B cell (primary cell): ENCODE measurements around the gene ETS1. TPM values are rescaled to one million over a fixed set of nuclear protein-coding genes. Genes with fewer than 3 reads are reported as not detected.

ENCODE experiments used
- ATAC-seq: fragments of 200-7000 bp; cut with Tn5 transposase; one replicate; pipeline ENCODE4 v1.10.0; 2021; ENCODE audit warnings: low read depth, mild to moderate bottlenecking, moderate number of reproducible peaks, moderate library complexity
- CTCF ChIA-PET: fragments of 350-600 bp; sonication (Branson Sonifier 250); formaldehyde crosslinking; loops from one replicate; lab custom pipeline; 2021; ENCODE audit warnings: antibody characterized with exemption, inconsistent platforms; lab: Charles Lee
- POLR2A ChIA-PET: fragments of 350-600 bp; sonication (Branson Sonifier 250); formaldehyde crosslinking; loops from one replicate; lab custom pipeline; 2021; ENCODE audit warnings: antibody characterized with exemption; lab: Charles Lee
- DNase-seq: peaks from one replicate; pipeline ENCODE4 v3.0.0; 2013
- H2AFZ ChIP-seq: 2 replicates; pipeline ENCODE4 v1.6.1; 2012; ENCODE audit warnings: mild to moderate bottlenecking, low read depth, low read length; ENCODE audit not compliant: insufficient read depth, poor library complexity, severe bottlenecking
- H3K27ac ChIP-seq, 2 donors: 1 replicate in 1 of 2; 2 replicates in 1 of 2; pipeline ENCODE4 v1.5.1; 2012 to 2013; ENCODE audit warnings: low read length in 2 of 2, mild to moderate bottlenecking in 2 of 2, moderate library complexity in 1 of 2
- H3K27me3 ChIP-seq, 4 experiments: fragments of 200-600 bp in 1 of 4; sonication (generic) in 1 of 4; replicated peaks in 1 of 4; 1 replicate in 2 of 4; 2 replicates in 2 of 4; pipeline versions ENCODE4 v1.6.1 to v1.7.0; 2013 to 2016; ENCODE audit warnings: low read length in 3 of 4, mild to moderate bottlenecking in 2 of 4, mixed read lengths in 1 of 4, moderate library complexity in 1 of 4; ENCODE audit not compliant: insufficient read depth in 4 of 4, control insufficient read depth in 3 of 4; ENCODE audit errors: control extremely low read depth in 1 of 4
- H3K36me3 ChIP-seq, 2 experiments: replicated peaks in 1 of 2; 1 replicate in 1 of 2; 2 replicates in 1 of 2; pipeline versions ENCODE4 v1.6.1 to v1.7.1; 2013; ENCODE audit warnings: low read length in 1 of 2; ENCODE audit not compliant: insufficient read depth in 2 of 2, control insufficient read depth in 1 of 2; ENCODE audit errors: control extremely low read depth in 1 of 2, extremely low read depth in 1 of 2
- H3K4me1 ChIP-seq, 2 donors: fragments of 200-600 bp in 1 of 2; sonication (generic) in 1 of 2; 1 replicate in 1 of 2; 2 replicates in 1 of 2; pipeline versions ENCODE4 v1.5.1 to v1.6.1; 2013 to 2017; ENCODE audit warnings: low read length in 2 of 2; ENCODE audit not compliant: control insufficient read depth in 2 of 2, insufficient read depth in 2 of 2
- H3K4me2 ChIP-seq: replicated peaks from 2 replicates; pipeline ENCODE3; 2012; ENCODE audit warnings: mild to moderate bottlenecking, low read depth, low read length; ENCODE audit not compliant: poor library complexity, severe bottlenecking
- H3K4me3 ChIP-seq, 5 experiments: fragments of 200-600 bp in 1 of 5; sonication (generic) in 1 of 5; 1 replicate in 3 of 5; 2 replicates in 2 of 5; pipeline versions ENCODE4 v1.5.1 to v1.7.0; 2011 to 2016; ENCODE audit warnings: low read length in 4 of 5, mild to moderate bottlenecking in 4 of 5, low read depth in 2 of 5, control low read depth in 1 of 5, moderate library complexity in 1 of 5; ENCODE audit not compliant: insufficient read depth in 1 of 5; ENCODE audit errors: control extremely low read depth in 1 of 5, extremely low read depth in 1 of 5
- H3K79me2 ChIP-seq: fragments of 200-600 bp; sonication (generic); one replicate; pipeline ENCODE4 v1.6.0; 2016; ENCODE audit warnings: low read length; ENCODE audit not compliant: control insufficient read depth, insufficient read depth
- H3K9ac ChIP-seq: fragments of 200-600 bp; sonication (generic); 2 replicates; pipeline ENCODE4 v1.6.1; 2017; ENCODE audit warnings: mild to moderate bottlenecking, low read length, moderate library complexity
- H3K9me3 ChIP-seq, 3 donors: one replicate each; pipeline versions ENCODE4 v1.6.1 to v1.7.1; 2013; ENCODE audit warnings: low read length in 2 of 3; ENCODE audit not compliant: control insufficient read depth in 2 of 3, insufficient read depth in 1 of 3; ENCODE audit errors: control extremely low read depth in 1 of 3
- H4K20me1 ChIP-seq: 2 replicates; pipeline ENCODE4 v1.6.0; 2012; ENCODE audit warnings: mild to moderate bottlenecking, low read length; ENCODE audit not compliant: insufficient read depth, control insufficient read depth, poor library complexity, severe bottlenecking
- H3K27ac Mint-ChIP-seq: one replicate; pipeline ENCODE4 v1.8.0; 2021; ENCODE audit warnings: mixed read lengths
- H3K27me3 Mint-ChIP-seq: one replicate; pipeline ENCODE4 v1.8.0; 2021; ENCODE audit warnings: mixed read lengths
- H3K4me1 Mint-ChIP-seq: one replicate; pipeline ENCODE4 v1.8.0; 2021; ENCODE audit warnings: mixed read lengths
- H3K4me3 Mint-ChIP-seq: one replicate; pipeline ENCODE4 v1.8.0; 2021; ENCODE audit warnings: mixed read lengths
- H3K9me3 Mint-ChIP-seq: one replicate; pipeline ENCODE4 v1.8.0; 2022; ENCODE audit warnings: mixed read lengths; ENCODE audit not compliant: insufficient read depth
- CTCF ChIP-seq: fragments of 200-600 bp; IDR thresholded peaks from one replicate; pipeline ENCODE4 v1.8.0; 2022; ENCODE audit warnings: antibody characterized with exemption, mild to moderate bottlenecking
- EZH2 ChIP-seq: IDR thresholded peaks from 2 replicates; pipeline ENCODE4 v1.6.1; 2012; ENCODE audit warnings: borderline replicate concordance, low read depth, mild to moderate bottlenecking, moderate library complexity, low read length; ENCODE audit not compliant: insufficient read depth, poor library complexity, severe bottlenecking
- WGBS: methylation state at CpG from one replicate; pipeline ENCODE4 v1.1.5; 2013; ENCODE audit warnings: missing lambda C conversion rate; ENCODE audit not compliant: insufficient coverage; 5-methylcytosine and 5-hydroxymethylcytosine counted together
- intact Hi-C: fragments of 100-400 bp; cut with micrococcal nuclease; formaldehyde crosslinking; loops from one replicate; pipeline ENCODE4 v1.10.0; 2022
- polyA plus RNA-seq: library from polyadenylated mRNA; depleted of rRNA; stranded (reverse); fragments of >200 nt; gene quantifications from 2 replicates; pipeline ENCODE4 v1.2.3, GENCODE V29; 2012
- total RNA-seq, 2 donors: library from RNA; stranded (reverse); fragments of 120-200 nt in 1 of 2; gene quantifications; 1 replicate in 1 of 2; 2 replicates in 1 of 2; pipeline versions ENCODE4 v1.2.3 to v1.2.4, GENCODE V29; 2013 to 2022

Gene ETS1
- total and polyA plus RNA-seq, 2 donors (not counting 1 experiment from before 2014, with no cell fraction given) = 115 to 271 TPM

- no peaks in the 10 kb centered on the region for H4K20me1 ChIP-seq
Observed at GRCh38 chr11:128623091-128623490, 35.7 kb upstream of the ETS1 start.

More at GRCh38 chr11:128623091-128623490, 35.7 kb upstream of the ETS1 start:
- H3K4me3 Mint-ChIP-seq = peak overlapping the region; percentile 31
- no peak overlapping the region for H3K9ac ChIP-seq
- H3K27me3 Mint-ChIP-seq = no peaks in the 10 kb centered on the region
- H3K27ac ChIP-seq = peak overlapping the region; percentile 90 to 93
- no peak for DNase-seq
- 90% methylated on average over 2 of the region's 5 CpGs for WGBS
- peak overlapping the region; percentile 55 for H3K4me2 ChIP-seq
- no peak for TF ChIP-seq EZH2
- no peak for TF ChIP-seq CTCF
- H3K79me2 ChIP-seq = peaks cover 36% of the 10 kb centered on the region
- H3K27ac Mint-ChIP-seq = peak overlapping the region; percentile 80
- no peaks in the 10 kb centered on the region for H3K9me3 Mint-ChIP-seq
- H3K4me1 Mint-ChIP-seq = peaks cover 95% of the 10 kb centered on the region
- H3K9me3 ChIP-seq = no peaks in the 10 kb centered on the region
- POLR2A ChIA-PET = interaction anchor here (1.5 to 15.8 kb wide), 3 partner anchors 15 to 102 kb away, joined by 4 to 305 read pairs (median 27); no protein-coding TSS in a partner anchor
- intact Hi-C loops = no loop called here
- CTCF ChIA-PET = interaction anchor here (0.8 to 16.6 kb wide), 5 partner anchors 17 to 334 kb away, joined by 3 to 625 read pairs (median 3); no protein-coding TSS in a partner anchor
- peaks cover 92 to 97% of the 10 kb centered on the region in 2 donors for H3K4me1 ChIP-seq
- no peaks in the 10 kb centered on the region for H3K36me3 ChIP-seq
- H3K4me3 ChIP-seq = peak overlapping the region in 1 of 5 experiments; percentile 4
- no peaks in the 10 kb centered on the region for H3K27me3 ChIP-seq
- H2AFZ ChIP-seq = no peak overlapping the region
- no peak for ATAC-seq
